GM20000 (cell line): Measurements from ENCODE around the gene MARS1.
"Not testable (repeated sequence)": the region's sequence is repeated elsewhere in the genome, so short reads cannot be mapped to it uniquely, and the experiment has no call there.

Source experiments
- DNase-seq: peaks from one replicate; pipeline ENCODE4 v3.0.0; 2012; ENCODE audit warnings: low spot score
- CTCF ChIP-seq: IDR thresholded peaks from 2 replicates; pipeline ENCODE4 v1.5.1; 2012; ENCODE audit warnings: mild to moderate bottlenecking, control low read depth; ENCODE audit errors: extremely low read depth, missing control alignments

MARS1 gene

DNA sequence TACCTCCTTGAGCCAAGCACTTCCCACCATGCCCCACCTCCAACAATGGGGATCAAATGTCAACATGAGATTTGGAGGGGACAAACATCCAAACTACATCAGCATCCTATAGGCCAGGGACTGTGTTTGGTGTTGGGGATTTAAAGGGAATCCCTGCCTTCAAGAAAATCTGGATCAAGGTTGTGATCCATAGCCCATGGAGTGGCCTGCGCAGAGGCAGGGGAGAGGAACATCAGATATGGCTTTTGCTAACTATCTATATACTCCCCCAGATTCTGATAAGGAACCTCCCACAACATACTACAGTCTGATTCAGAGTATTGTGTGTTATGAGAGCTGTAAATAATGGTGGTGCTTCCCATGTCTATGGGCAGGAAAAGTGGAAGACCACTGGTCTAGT, 67.0 kb downstream of the MARS1 start:
- DNase-seq: no peak
- no peak for TF ChIP-seq CTCF

- DNase-seq: no peak
Measured at GRCh38 chr12:57558864-57559263, 71.0 kb downstream of the MARS1 start.

GRCh38 chr12:57560516-57560915, 72.6 kb downstream of the MARS1 start:
- no peak for DNase-seq
- TF ChIP-seq CTCF: no peak

More at GRCh38 chr12:57558864-57559263, 71.0 kb downstream of the MARS1 start:
- no peak for TF ChIP-seq CTCF

DNA sequence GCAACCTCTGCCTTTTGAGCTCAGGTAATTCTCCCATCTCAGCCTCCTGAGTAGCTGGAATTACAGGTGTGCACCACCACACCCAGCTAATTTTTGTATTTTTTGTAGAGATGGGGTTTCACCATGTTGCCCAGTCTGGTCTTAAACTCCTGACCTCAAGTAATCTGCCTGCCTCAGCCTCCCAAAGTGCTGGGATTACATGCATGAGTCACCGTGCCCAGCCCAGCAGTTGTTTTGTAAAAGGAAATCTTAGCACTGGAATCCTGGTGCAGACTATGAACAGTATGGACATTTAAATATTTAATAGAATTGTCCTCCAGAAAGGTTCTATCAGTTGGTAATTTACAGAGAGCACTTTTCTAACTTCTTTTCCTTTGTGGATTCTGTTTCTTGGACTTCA, 73.2 kb downstream of the MARS1 start:
- DNase-seq: not testable (repeated sequence)

- no peak for DNase-seq
- no peak for TF ChIP-seq CTCF
Measured at GRCh38 chr12:57563358-57563757, 75.5 kb downstream of the MARS1 start.

DNA sequence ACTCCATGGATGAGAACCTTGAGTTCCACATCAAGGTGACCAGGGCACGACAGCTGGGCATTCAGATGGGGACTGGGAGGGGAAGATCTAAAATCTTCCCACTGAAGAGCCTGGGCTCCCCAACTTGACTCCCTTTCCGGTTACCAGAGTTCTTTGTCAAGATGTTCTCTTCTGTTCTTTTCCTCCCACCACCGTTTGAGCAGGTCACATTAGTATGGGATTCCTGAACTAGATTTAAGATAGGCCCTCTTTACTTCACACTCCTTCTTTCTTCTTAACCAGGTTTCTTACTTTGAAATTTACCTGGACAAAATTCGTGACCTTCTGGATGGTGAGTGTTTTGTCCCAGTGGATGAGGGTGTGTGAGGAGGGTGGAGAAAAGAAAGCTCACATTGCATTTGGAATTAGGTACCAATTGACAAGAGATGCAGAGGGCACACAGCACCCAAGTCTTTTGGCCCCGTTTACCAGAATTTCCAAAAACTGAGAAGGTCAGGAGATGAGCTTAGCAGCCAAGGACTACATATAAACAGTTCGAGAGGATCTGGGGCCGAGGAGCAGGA, 76.4 kb downstream of the MARS1 start:
- no peak for DNase-seq
- no peak for TF ChIP-seq CTCF
